Cardiac muscle cell (in vitro differentiated cells and primary cell): Measurements from ENCODE around the gene TSHZ1. TPM values are rescaled to one million over a fixed set of nuclear protein-coding genes. Genes with fewer than 3 reads are reported as not detected.
"Not testable (repeated sequence)": the region's sequence is repeated elsewhere in the genome, so short reads cannot be mapped to it uniquely, and the experiment has no call there.

Experiments
- DNase-seq, 2 donors: peaks; one replicate each; pipeline versions ENCODE4 v3.0.0 to v3.0.0-alpha.2; 2010 to 2017; ENCODE audit warnings: low read depth in 1 of 2, low spot score in 1 of 2
- H3K27ac ChIP-seq: fragments of 200-600 bp; sonication (generic); 2 replicates; pipeline ENCODE4 v1.5.1; 2016
- H3K27me3 ChIP-seq: fragments of 200-600 bp; sonication (generic); 2 replicates; pipeline ENCODE4 v1.6.0; 2016; ENCODE audit warnings: control low read depth
- H3K36me3 ChIP-seq: fragments of 200-600 bp; sonication (generic); 2 replicates; pipeline ENCODE4 v1.5.1; 2016; ENCODE audit warnings: control low read depth
- H3K4me1 ChIP-seq: fragments of 200-600 bp; sonication (generic); 2 replicates; pipeline ENCODE4 v1.8.1; 2017; ENCODE audit warnings: low read depth, mild to moderate bottlenecking, mixed run types
- H3K4me3 ChIP-seq: fragments of 200-600 bp; sonication (generic); 2 replicates; pipeline ENCODE4 v1.5.1; 2016; ENCODE audit warnings: mild to moderate bottlenecking
- H3K9me3 ChIP-seq: fragments of 200-600 bp; sonication (generic); 2 replicates; pipeline ENCODE4 v1.5.1; 2017; ENCODE audit warnings: low read depth, mild to moderate bottlenecking, control low read depth
- CTCF ChIP-seq: IDR thresholded peaks from 2 replicates; pipeline ENCODE4 v1.5.1; 2012; ENCODE audit warnings: low read depth, mild to moderate bottlenecking, low read length
- polyA plus RNA-seq: library from polyadenylated mRNA; unstranded; fragments of >200 nt; fragmentation: Nextera tagmentation; extraction: Ambion mirVana; gene quantifications from 2 replicates; pipeline ENCODE4 v1.2.1, GENCODE V29; 2016
- total RNA-seq: library from RNA; depleted of rRNA; stranded (reverse); fragments of >200 nt; gene quantifications from 2 replicates; pipeline ENCODE4 v1.2.3, GENCODE V29; 2016

TSHZ1 gene
- total and polyA plus RNA-seq, 2 experiments from 2014 or later: 6.5 to 13.5 TPM

- no peaks in the 10 kb centered on the region for H3K9me3 ChIP-seq
- no peak for TF ChIP-seq CTCF
- no peaks in the 10 kb centered on the region for H3K27me3 ChIP-seq
- no peak overlapping the region for H3K27ac ChIP-seq
- DNase-seq: no peak
- H3K4me1 ChIP-seq: no peaks in the 10 kb centered on the region
- no peaks in the 10 kb centered on the region for H3K36me3 ChIP-seq
- H3K4me3 ChIP-seq: no peak overlapping the region
Measured at GRCh38 chr18:75323821-75324585, 113.4 kb downstream of the TSHZ1 start.

- Histone ChIP-seq H3K4me1 (no peaks in the 10 kb centered on the region), H3K27me3 (no peaks in the 10 kb centered on the region), H3K36me3 (no peaks in the 10 kb centered on the region), H3K27ac (no peak overlapping the region), H3K9me3 (no peaks in the 10 kb centered on the region), H3K4me3 (no peak overlapping the region)
- DNase-seq: no peak
- TF ChIP-seq CTCF: no peak
Measured at GRCh38 chr18:75324686-75325257, 114.2 kb downstream of the TSHZ1 start.

GRCh38 chr18:75329753-75330152 lies 119.2 kb downstream of the TSHZ1 start:
- not testable (repeated sequence) for H3K27ac ChIP-seq, DNase-seq, H3K36me3 ChIP-seq

GRCh38 chr18:75330308-75330707 lies 119.7 kb downstream of the TSHZ1 start:
- no peak for DNase-seq
- TF ChIP-seq CTCF: no peak
- no peak overlapping the region for H3K27ac ChIP-seq
- H3K36me3 ChIP-seq: no peaks in the 10 kb centered on the region
- H3K4me1 ChIP-seq: no peaks in the 10 kb centered on the region
- H3K9me3 ChIP-seq: no peaks in the 10 kb centered on the region
- H3K27me3 ChIP-seq: no peaks in the 10 kb centered on the region
- H3K4me3 ChIP-seq: no peak overlapping the region

More at GRCh38 chr18:75329753-75330152, 119.2 kb downstream of the TSHZ1 start:
- not testable (repeated sequence) for H3K4me3 ChIP-seq, H3K27me3 ChIP-seq, H3K9me3 ChIP-seq, H3K4me1 ChIP-seq

- TF ChIP-seq CTCF: no peak
- H3K4me1 ChIP-seq: no peaks in the 10 kb centered on the region
Measured at GRCh38 chr18:75334869-75335268, 124.3 kb downstream of the TSHZ1 start.

GRCh38 chr18:75335511-75335910 lies 124.9 kb downstream of the TSHZ1 start:
- no peak overlapping the region for H3K4me3 ChIP-seq
- H3K4me1 ChIP-seq: no peaks in the 10 kb centered on the region
- no peaks in the 10 kb centered on the region for H3K27me3 ChIP-seq
- no peak overlapping the region for H3K27ac ChIP-seq
- DNase-seq: no peak
- H3K9me3 ChIP-seq: no peaks in the 10 kb centered on the region
- no peaks in the 10 kb centered on the region for H3K36me3 ChIP-seq
- TF ChIP-seq CTCF: no peak

More at GRCh38 chr18:75334869-75335268, 124.3 kb downstream of the TSHZ1 start:
- DNase-seq: no peak
- Histone ChIP-seq H3K9me3 (no peaks in the 10 kb centered on the region), H3K4me3 (no peak overlapping the region), H3K27ac (no peak overlapping the region), H3K36me3 (no peaks in the 10 kb centered on the region), H3K27me3 (no peaks in the 10 kb centered on the region)
